GM19324 (cell line): ENCODE data around the gene RFX3.

Experiments used
- ATAC-seq: cut with Tn5 transposase; IDR thresholded peaks from one replicate; pipeline ENCODE4 v1.9.1; 2021; ENCODE audit warnings: mild to moderate bottlenecking, moderate library complexity; ENCODE audit not compliant: unreplicated experiment, low FRiP score

The RFX3 gene

DNA sequence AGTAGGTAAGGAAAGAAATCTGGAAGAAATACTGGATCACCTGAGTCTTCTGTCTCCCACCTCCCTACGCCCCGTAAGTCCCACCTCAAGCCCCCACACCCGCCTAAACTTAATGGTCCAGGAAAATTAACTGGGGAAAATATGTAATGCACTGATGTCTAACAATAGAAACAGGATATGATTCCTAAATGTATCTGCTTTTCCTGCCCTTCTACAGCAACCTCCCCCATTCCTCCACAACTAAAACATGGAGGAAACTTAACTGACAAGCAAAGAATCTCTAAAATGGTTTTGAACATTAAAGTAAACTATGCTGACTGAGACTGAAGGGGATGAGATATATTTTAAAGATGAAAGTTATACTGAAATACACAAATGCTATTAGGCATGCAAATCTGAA, 10.4 kb downstream of the RFX3 start:
- ATAC-seq, result no peak

DNA sequence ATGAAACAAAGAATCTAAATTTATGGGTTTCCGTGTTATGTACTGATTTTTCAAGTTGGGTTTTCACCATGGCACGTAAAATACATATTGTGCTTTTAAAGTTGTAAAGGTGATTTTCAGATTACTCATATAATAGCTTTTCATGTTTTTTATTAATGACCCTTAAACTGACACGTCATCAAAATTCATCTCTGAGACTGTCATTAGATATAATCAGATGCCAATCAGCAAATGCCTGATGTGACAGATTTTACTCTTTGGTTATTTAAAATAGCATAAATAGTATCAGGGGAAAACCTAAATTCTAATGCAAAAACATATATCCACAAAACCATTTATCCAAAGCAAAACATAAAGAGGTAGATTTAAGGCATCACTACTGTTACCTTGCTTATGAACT, 11.0 kb downstream of the RFX3 start:
- no peak for ATAC-seq

DNA sequence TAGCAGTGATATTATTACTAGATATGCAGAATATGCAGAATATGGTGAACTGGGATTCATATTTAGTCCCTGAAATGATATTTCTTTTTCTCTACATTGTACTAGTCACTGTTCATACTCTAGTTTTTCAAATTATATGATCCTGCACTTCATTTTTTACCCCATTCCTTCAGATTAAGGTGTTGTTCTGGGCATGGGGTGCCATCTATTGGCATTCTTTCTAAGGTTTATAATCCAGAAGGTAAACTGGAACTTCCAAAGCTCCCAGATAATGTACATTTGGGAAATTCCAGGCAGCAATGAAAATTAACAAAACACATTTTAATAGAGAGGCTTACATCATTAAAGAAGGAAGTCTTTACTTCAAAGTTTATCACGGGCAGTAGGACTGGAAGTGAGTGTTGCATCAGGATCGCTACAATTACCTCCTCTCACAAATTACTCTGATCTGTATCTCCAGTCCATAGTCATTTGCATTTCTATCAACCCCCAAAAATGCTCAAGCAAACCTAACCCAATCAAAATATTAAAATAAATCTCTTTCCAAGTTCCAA, 12.5 kb downstream of the RFX3 start:
- ATAC-seq, result no peak

DNA sequence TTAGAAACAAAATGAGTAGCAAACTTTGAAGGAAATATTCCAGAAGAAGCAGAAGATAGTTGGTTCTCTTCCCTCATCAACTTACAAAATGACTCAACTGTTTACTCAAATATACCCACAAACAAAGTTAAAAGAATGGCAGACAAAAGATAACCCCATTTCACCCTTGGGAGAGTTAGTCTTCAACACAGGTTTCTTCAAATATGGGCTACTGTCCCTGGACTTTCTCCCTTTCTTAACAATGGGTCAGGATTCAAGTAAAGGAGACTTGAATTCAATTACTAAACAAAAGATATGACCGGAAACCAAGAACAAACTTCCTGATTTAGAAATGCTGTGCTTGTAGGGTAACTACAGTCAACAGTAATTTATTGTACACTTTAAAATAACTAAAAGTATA, 14.2 kb downstream of the RFX3 start:
- ATAC-seq, result no peak

DNA sequence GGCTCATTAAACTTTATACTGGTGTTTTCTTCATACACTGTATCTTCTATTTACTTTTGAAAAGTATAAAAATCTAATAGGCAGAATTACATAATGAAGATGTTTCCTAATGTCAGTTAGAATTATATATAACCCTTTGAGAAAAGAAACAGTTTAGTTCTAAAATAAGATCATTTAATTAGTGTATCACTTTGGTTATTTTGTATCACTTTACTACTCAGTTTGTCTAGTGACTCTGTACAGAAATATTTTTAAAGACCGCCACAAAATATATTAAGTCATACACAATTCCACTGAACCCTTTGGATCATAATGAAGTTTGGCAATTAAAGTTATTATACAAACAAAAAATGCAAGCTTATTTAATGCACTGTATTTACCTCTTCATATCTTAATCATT, 15.0 kb downstream of the RFX3 start:
- no peak for ATAC-seq

DNA sequence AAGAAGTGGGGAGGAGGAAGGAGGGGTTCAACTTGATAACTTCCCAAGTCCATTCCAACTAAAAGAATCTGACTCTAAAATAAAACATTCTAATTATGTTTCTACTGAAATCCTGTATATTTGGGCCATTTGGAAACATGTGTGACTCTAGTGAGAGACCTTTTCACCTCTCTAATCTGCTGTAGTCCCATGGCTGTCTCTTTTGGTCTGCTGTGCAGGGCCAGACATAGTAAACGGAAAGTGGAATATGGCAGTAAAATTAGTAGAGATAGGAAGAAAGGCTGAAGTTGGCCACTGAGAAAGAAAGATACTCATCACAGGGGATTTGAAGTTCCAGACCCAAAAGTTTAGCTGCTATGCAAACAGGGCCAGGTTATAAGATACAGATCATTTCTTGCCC, 15.9 kb downstream of the RFX3 start:
- ATAC-seq, result no peak

DNA sequence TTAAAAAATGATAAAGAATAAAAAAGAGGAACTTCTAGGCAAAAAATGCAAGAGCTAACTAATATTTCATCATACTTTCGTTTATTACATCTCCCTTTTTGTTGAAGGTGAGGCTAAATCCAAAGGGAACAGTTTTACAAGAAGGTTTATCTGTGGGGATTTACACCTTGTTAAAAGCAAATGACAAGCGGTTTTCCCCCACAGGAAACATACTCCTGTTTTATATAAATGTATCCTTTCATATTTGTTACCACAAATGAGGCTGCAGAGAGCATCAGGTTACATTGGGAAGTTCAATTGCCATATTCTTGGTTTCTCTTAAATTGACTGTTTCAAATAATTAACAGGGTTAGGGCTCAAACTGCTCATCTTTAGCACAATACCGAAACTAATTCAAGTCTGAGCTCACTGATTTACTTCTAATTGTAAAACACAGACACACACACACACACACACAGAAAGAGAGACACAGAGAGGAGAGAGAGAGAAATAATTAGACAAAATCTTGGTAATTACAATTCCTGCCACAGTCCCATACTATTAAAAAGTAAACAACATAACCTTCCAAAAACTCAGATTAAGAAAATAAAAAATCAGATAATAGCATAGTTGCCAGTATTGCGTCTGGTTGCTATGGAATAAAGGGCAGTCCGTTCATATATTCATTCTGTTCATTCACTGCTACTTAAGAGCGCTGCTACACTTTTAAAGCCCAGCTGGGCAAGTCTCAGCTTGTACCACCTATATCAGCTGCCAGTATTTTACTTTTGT, 17.1 kb downstream of the RFX3 start:
- no peak for ATAC-seq

DNA sequence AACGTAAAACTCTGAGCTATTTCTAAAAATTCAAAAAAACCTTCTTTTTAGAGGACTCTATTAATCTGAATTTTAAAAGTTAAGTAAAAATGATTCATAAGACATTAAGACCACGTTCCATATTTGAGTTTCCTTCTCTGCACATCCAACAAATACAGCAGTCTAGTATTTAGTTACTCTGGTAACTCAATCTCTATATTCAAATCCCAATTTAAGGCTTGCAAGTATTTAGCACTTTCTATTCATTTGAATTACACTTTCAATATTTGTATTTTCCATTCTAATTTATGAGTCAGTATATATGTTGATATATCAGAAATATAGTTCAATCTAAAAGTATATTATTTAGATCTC, 17.7 kb downstream of the RFX3 start:
- peak; percentile 16 for ATAC-seq

DNA sequence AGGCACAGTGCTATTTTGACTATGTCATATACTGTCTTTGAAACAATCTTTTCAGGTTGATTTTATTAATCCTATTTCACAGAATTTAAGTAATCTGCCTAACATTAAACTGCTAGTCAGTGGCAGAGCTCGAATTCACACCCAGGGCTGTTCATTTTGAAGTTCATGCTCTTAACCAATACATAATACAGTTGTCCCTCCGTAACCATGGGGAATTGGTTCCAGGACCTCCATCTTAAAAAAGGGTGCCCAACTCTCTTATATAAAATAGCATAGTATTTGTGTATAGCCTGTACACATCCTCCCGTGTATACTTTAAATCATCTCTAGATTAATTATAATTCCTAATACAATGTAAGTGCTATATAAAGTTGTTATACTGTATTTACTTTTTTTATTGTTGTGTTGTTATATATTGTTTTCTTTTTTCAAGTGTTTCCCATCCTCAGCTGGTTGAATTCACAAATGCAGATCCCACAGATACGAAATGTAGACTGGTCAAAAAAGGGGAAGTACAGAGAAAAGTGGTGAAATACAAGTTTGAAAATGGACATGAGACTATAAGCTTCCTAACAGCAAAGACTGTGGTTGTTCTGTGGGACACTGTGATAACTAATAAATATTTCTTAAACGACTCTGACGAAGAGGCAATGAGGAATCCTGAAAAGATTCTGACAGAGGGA, 18.3 kb downstream of the RFX3 start:
- ATAC-seq, result peak; percentile 52

DNA sequence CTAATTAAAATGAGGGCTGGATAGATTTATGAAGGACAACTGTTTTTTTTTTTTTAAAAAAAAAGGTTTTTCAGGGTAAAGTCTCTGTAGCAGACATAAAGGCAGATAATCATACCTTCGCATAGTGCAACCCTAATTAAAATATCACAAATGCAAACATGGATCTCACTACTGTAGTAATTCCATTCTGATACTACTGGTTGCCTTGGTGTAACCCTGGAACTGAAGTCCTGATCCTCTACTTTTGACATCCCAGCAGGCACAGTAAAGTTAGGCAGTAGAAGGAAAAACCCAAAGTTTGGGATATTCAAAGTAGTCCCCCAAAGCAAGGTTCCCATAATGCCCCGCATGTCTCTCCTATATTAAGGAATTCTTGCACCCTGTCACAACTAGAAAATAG, 19.6 kb downstream of the RFX3 start:
- ATAC-seq, result no peak

DNA sequence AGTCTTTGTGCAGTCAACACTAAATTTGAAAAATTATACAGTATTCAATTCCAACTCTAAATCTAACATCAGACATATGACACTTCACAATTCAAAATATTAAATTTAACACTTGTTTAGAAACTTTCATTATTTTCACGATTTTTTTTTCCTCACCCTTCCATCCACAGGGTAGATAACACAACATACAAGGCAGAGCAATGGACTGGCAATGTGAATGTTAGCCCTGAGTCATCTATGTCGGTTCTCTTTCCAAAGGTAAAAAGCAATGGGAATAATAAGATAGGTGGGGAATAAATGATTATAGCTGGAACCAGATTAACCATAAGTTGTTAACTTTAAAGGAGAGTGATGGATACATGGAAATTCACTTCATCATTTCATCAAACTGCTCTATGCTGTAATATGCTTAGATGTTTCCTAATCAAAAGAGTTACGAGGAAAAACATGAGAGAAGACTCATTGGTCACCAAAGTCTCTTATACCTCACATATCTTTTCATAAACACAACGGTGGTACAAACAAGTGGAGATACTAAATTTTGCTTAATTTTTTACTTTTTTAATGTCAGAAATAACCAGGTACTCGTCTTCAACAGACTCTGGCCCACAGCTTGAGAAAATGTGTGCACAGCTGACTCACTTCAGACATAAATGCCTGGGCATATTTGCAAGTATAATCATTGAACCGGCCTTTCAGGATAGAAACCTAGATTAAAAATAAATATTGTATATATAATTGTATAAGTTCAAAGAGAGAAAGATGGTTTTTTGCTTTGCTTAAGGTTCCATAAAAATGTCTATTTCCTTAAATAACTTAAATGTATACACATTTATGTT, 23.0 kb downstream of the RFX3 start:
- no peak for ATAC-seq

DNA sequence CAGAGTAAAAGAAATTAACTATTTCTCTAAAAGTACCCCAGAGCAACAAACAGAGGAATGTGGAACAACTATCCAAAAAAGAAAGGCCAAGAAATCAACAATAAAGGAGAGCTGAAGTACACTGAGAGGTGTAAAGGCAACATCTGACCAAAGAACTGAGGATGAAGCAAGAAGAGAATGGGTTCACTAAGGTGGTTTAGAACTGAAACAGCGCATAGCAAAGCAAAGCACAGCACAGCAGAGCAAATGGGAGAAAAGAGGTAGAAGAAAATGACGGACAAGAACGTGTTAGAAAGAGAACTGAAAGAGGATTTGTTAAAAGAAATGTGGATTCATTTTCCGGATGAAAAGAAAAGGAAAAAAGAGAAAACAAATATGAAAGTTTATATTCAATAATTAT, 25.8 kb downstream of the RFX3 start:
- ATAC-seq, result no peak

DNA sequence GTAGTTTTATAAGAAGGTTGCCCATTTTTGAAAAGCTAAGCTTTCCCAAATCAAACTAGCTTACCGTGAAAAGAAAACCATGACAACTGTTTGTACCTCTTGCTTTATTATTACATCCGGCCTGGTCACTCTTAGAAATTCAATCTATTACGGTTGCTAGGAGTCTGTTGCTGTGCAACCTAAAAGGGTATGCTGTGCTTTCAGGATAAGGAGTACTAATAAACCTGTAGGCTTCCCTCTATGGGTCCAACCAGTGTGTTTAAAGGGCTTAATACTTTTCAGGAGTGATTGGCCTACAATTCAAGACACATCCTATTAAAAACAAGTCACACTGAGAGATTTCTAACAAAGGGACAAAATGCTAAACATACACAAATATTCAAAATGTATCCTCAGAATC, 27.1 kb downstream of the RFX3 start:
- ATAC-seq, result no peak

DNA sequence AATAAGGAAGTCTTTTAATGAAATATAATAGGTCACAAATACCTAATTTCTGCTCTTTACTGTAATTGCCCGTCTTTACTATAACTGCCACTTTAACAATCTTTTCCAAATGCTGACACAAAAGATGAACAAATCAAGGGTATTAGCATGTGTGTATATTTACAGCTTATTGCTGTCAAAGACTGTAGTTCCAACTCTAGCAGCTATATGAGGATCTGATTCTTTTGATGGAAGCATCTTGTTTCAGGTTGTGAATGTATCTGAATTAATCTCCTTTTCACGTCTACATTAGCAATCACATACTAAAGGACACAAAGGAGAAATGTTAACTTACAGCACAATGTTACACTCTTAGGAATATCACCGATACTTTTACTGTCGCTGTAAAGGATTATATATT, 27.9 kb downstream of the RFX3 start:
- no peak for ATAC-seq

DNA sequence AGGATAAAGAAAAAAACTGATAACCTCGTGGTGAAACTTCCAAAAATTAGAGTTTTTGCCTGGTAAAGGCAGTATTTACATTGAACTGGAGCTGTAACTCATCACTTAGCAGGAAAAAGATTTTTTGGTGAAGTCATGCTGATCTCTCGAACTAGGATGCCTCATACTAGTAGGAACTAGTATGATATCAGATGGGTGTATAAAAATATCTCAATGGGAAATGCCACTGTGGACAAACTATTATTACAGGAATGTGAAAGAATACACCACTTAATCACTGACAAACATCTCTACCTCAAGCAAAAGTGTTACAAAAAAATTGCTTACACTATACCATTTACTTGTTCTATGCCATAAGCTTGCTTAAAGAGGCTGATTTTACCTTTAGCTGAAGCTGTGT, 28.4 kb downstream of the RFX3 start:
- no peak for ATAC-seq

DNA sequence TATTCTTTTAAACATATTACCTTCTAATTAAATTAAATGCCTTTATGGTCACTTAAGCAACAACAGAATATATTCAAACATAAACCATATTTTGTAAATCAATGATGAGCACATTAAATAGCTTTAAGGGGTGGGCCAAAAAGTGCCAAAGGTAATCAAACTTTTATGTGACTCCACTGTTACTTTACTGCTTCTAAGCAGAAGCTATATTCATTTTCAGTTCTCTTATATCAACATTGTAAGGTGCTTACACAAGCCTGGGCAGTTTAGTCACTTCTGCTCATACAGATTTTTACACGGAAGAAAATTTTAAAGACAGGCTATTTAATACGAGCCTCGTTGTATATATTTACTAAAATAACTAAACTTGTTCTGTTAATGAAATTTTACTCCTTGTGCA, 29.9 kb downstream of the RFX3 start:
- ATAC-seq, result no peak

DNA sequence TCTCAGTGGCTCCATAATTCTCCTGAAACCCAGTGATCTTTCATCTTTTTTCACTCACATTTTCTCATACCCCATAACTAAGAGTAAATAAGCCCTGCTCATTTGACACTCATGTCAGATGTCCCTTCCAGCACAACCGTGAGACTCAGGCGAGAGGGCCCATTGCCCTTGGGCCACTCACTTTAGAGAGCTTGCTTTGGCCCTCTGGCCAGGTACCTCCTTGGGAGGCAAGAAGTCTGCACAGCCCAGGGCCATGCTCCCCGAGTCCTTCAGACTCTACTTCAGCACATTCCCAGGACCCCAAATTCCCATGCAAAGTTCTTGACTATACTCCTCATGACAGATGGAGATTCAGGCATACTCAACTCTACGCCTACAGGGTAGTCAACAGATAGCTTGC, 33.6 kb downstream of the RFX3 start:
- ATAC-seq, result no peak

DNA sequence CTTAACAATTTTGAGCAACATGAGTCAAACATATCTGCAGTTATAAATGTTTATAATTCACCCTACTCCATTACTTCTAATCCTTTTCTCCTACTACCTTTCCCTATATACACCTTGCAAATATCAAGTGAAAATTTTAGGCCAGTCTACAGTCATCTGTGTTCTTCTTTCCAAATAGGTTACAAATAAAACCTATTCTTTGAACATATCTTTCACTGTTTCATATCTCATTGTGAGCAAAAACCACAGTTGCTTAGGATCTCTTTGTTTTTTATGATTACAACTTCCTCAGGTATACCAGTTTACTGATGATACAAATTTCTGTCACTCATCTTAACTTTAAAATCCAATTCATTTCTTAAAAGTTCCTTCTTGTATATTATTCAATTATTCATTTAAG, 34.4 kb downstream of the RFX3 start:
- ATAC-seq, result no peak

DNA sequence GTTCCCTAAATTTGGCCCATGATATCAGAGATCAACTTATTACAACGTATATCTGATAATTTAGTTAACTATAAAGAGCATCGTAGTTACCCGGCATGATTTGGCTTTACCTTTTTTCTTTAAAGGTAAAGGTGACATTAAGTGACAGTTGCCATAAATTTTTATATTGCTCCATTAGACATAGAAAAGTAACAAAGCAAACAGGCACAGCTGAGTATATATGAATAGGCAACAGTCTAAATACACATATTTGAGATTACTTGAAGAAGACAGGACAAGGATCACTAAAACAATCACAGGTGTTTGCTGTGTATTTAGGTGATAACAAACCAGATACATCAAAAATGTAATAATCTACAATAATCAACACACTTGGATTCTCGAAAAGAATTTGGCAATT, 34.8 kb downstream of the RFX3 start:
- no peak for ATAC-seq

DNA sequence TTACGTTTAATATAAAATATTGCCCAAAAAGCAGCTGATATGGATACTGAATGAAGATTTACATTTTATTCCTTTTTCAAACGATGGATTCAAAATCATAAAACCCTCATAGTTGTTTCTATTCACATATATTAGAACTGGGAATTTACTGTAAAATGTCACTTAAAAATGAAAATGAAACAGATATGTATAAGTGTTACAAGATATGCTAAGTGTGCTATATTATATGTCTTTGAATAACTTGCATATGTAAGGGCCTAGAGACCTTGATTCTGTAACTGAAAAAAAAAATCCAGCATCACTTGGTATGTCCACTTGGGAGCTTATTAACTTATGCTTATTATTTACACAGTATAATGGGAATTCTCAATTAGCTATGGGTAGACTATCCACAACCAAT, 43.2 kb downstream of the RFX3 start:
- ATAC-seq, result no peak

DNA sequence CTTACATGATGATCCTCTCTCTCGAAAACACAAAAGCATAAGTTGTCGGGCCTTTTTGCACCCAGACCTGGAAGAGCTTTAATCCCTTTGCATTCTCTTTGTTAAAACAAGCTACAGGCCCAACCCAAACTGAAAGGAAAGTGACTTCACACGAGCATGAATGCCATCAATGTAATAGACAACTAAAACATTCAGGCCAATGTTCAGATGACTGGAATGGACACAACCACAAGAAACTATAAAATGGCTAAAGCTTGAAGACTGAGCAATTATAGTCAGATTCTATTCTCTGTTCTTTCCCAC, 45.5 kb downstream of the RFX3 start:
- ATAC-seq, result no peak
